CD4-positive, alpha-beta memory T cell (primary cell): ENCODE results near the gene NDUFA8. TPM values are rescaled to one million over a fixed set of nuclear protein-coding genes. Genes with fewer than 3 reads are reported as not detected.

Source experiments
- CTCF ChIA-PET: fragments of 350-600 bp; sonication (Branson Sonifier 250); formaldehyde crosslinking; loops from one replicate; lab custom pipeline; 2021; ENCODE audit warnings: inconsistent platforms; ENCODE audit not compliant: partially characterized antibody; lab: Charles Lee
- POLR2A ChIA-PET: fragments of 350-600 bp; sonication (Branson Sonifier 250); formaldehyde crosslinking; loops from one replicate; lab custom pipeline; 2021; ENCODE audit not compliant: partially characterized antibody; lab: Charles Lee
- DNase-seq, 5 donors: peaks; one replicate each; pipeline versions ENCODE4 v3.0.0 to v3.0.0-alpha.2; 2020 to 2022; ENCODE audit warnings: mixed read lengths in 1 of 5
- H3K27ac ChIP-seq: one replicate; pipeline ENCODE4 v1.7.0; 2013; ENCODE audit warnings: low read depth, low read length
- H3K27me3 ChIP-seq: 2 replicates; pipeline ENCODE4 v1.7.0; 2013; ENCODE audit warnings: mild to moderate bottlenecking, low read length, moderate library complexity; ENCODE audit not compliant: insufficient read depth
- H3K36me3 ChIP-seq: 2 replicates; pipeline ENCODE4 v1.7.0; 2013; ENCODE audit warnings: mild to moderate bottlenecking, low read length, moderate library complexity; ENCODE audit not compliant: insufficient read depth
- H3K4me1 ChIP-seq: 2 replicates; pipeline ENCODE4 v1.7.0; 2013; ENCODE audit warnings: mild to moderate bottlenecking, low read length, moderate library complexity; ENCODE audit not compliant: insufficient read depth
- H3K4me3 ChIP-seq, 2 donors: one replicate each; pipeline ENCODE4 v1.7.0; 2013; ENCODE audit warnings: low read length in 2 of 2, mild to moderate bottlenecking in 1 of 2
- H3K9me3 ChIP-seq, 2 donors: one replicate each; pipeline ENCODE4 v1.7.0; 2013; ENCODE audit warnings: low read length in 2 of 2, control low read depth in 1 of 2; ENCODE audit not compliant: control insufficient read depth in 1 of 2
- H3K27ac Mint-ChIP-seq, 7 donors: one replicate each; pipeline ENCODE4 v1.8.0; 2020 to 2021; ENCODE audit warnings: mixed read lengths in 7 of 7, mild to moderate bottlenecking in 6 of 7, inconsistent platforms in 3 of 7, moderate library complexity in 3 of 7
- H3K27me3 Mint-ChIP-seq, 2 donors: one replicate each; pipeline ENCODE4 v1.8.0; 2020 to 2021; ENCODE audit warnings: mixed read lengths in 2 of 2
- H3K36me3 Mint-ChIP-seq, 2 donors: one replicate each; pipeline ENCODE4 v1.8.0; 2020 to 2021; ENCODE audit warnings: mixed read lengths in 2 of 2, inconsistent platforms in 1 of 2, mild to moderate bottlenecking in 1 of 2
- H3K4me1 Mint-ChIP-seq, 4 donors: one replicate each; pipeline ENCODE4 v1.8.0; 2020 to 2021; ENCODE audit warnings: mixed read lengths in 4 of 4, mild to moderate bottlenecking in 1 of 4
- H3K4me3 Mint-ChIP-seq, 8 donors: one replicate each; pipeline ENCODE4 v1.8.0; 2020 to 2021; ENCODE audit warnings: mixed read lengths in 8 of 8, mild to moderate bottlenecking in 7 of 8, moderate library complexity in 6 of 8, inconsistent platforms in 3 of 8
- H3K9me3 Mint-ChIP-seq, 8 donors: one replicate each; pipeline ENCODE4 v1.8.0; 2020 to 2021; ENCODE audit warnings: mixed read lengths in 8 of 8, mild to moderate bottlenecking in 5 of 8, inconsistent platforms in 3 of 8, moderate library complexity in 1 of 8
- intact Hi-C: fragments of 100-400 bp; cut with micrococcal nuclease; formaldehyde crosslinking; loops from one replicate; pipeline ENCODE4 v1.15.1; 2023
- polyA plus RNA-seq, 2 donors: library from polyadenylated mRNA; unstranded; fragments of 300-500 nt; fragmentation: Illumina TruSeq; gene quantifications; one replicate each; pipeline ENCODE4 v1.2.3, GENCODE V29; 2021
- total RNA-seq, 2 experiments: library from RNA; stranded (reverse); gene quantifications; one replicate each; pipeline ENCODE4 v1.2.3, GENCODE V29; 2021

Gene NDUFA8
- total and polyA plus RNA-seq, 4 experiments from 2014 or later: 17.6 to 74.3 (median 45.0) TPM

DNA sequence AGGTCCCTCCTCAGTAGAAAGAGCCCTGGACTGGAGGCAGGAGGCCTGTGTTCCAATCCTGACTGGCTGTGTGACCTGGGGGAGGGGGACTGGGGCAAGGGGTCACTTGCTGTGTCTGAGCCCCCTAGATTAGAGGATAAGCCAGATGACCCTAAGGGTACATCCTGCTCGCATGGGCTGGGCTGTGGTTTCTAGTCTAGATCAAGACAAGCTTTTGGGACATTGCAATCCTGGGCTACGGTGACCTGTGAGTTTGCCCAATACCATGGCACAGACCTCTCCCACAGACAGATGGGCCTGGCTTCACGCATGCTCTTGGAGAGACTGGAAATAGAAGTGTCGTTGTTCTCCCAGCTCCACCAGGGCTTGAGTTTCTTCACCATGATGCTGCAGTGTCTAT is 27.0 kb downstream of the NDUFA8 start:
- Histone ChIP-seq H3K27me3 (no peaks in the 10 kb centered on the region), H3K36me3 (no peaks in the 10 kb centered on the region), H3K4me1 (no peaks in the 10 kb centered on the region), H3K4me3 (no peak overlapping the region), H3K27ac (no peak overlapping the region), H3K9me3 (no peaks in the 10 kb centered on the region)
- Mint-ChIP-seq H3K4me1 (peaks cover 0 to 5% (median under 1%) of the 10 kb centered on the region in 4 donors), H3K27ac (no peak overlapping the region), H3K4me3 (no peak overlapping the region), H3K36me3 (no peaks in the 10 kb centered on the region), H3K9me3 (no peaks in the 10 kb centered on the region), H3K27me3 (peaks cover 4% of the 10 kb centered on the region in 2 donors)
- intact Hi-C loops: no loop called here
- ChIA-PET POLR2A (no interaction called here), CTCF (interaction anchor here (0.8 to 9.1 kb wide), 4 partner anchors 9 to 218 kb away, joined by 3 to 47 read pairs (median 3); no protein-coding TSS in a partner anchor)
- no peak for DNase-seq

DNA sequence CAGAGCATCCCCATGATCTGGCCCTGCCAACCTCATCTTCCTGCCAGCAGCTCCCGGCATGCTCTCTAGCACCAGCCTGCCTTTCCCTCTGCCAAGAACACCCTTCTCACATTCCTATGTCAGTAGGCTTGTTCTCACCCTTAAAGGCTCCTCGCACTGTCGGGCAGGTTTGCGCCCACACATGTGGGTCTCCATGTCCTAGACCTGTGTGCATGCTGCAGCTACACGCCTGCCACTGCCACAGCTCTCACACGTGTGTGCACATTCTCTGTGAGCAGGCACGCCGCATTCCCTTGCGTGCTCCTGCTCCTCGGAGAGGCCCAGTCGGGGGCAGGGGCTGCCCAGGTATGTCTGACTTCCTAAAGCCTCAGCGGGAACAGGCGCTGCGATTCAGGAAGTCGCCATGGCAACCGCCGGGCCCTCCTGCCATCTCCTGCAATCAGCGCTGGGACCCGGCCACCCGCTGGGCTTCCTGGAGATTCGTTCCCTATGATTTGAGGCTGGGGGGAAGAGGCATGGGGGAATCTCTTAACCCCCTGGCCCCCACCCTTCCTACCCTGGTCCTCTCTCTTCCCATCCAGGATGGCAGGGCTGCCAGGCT is 28.1 kb downstream of the NDUFA8 start:
- Mint-ChIP-seq H3K36me3 (no peaks in the 10 kb centered on the region), H3K27ac (no peak overlapping the region), H3K4me3 (no peak overlapping the region), H3K27me3 (peaks cover 9 to 10% of the 10 kb centered on the region in 2 donors), H3K9me3 (no peaks in the 10 kb centered on the region), H3K4me1 (peaks cover under 1 to 8% (median 4%) of the 10 kb centered on the region in 4 donors)
- ChIA-PET POLR2A (no interaction called here), CTCF (interaction anchor here (9.1 kb wide), 1 partner anchor 8 kb away, joined by 47 read pairs; no protein-coding TSS in a partner anchor)
- intact Hi-C loops: no loop called here
- H3K27ac ChIP-seq: no peak overlapping the region
- H3K36me3 ChIP-seq: no peaks in the 10 kb centered on the region
- DNase-seq: no peak
- no peaks in the 10 kb centered on the region for H3K27me3 ChIP-seq
- H3K4me1 ChIP-seq: peaks cover 2% of the 10 kb centered on the region
- H3K9me3 ChIP-seq: no peaks in the 10 kb centered on the region
- H3K4me3 ChIP-seq: no peak overlapping the region

DNA sequence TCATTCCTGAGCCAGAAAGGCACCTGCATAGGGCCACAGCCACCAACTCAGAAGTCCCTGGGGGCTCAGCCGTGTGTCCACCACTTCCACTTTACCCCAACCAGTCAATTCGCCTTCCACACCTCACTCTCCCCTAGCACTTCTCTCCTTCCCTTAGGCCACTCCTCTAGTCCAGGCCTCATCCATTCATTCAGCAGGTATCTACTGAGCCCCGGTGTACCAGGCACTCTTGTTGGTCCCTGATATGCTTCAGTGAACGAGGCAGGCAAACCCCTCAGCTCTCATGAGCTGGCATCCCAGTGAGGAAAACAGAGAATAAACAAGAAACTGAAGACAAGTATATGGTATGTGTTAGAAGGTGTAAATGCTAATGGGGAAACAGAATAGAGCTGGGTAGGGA is 28.7 kb downstream of the NDUFA8 start:
- no peak for DNase-seq
- Histone ChIP-seq H3K27me3 (peaks cover 5% of the 10 kb centered on the region), H3K27ac (no peak overlapping the region), H3K36me3 (no peaks in the 10 kb centered on the region), H3K9me3 (no peaks in the 10 kb centered on the region), H3K4me3 (no peak overlapping the region), H3K4me1 (peaks cover 7% of the 10 kb centered on the region)
- Mint-ChIP-seq H3K27me3 (peaks cover 14 to 16% of the 10 kb centered on the region in 2 donors), H3K4me1 (peaks cover 4 to 15% (median 10%) of the 10 kb centered on the region in 4 donors), H3K4me3 (no peak overlapping the region), H3K9me3 (no peaks in the 10 kb centered on the region), H3K36me3 (no peaks in the 10 kb centered on the region), H3K27ac (no peak overlapping the region)
- intact Hi-C loops: no loop called here
- CTCF ChIA-PET: no interaction called here
- POLR2A ChIA-PET: no interaction called here

DNA sequence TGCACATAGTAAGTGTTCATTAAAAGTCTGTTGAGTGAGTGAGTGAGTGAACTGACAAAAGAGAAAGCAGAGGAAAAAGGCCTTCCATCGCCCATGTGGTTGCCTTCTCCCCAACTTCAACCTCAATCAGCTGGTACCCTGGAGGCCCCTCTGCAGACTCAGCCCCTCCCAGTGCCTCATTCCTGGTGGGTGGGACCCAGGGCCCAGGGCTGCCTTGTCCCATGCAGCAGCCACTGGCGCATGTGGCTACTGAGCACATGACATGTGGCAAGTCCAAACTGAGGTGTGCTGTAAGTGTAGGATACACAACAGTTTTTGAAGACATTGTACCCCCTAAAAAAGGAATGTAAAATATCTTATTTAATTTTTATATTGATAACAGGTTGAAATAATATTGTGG is 29.6 kb downstream of the NDUFA8 start:
- Histone ChIP-seq H3K36me3 (no peaks in the 10 kb centered on the region), H3K4me1 (peaks cover 7% of the 10 kb centered on the region), H3K27ac (no peak overlapping the region), H3K27me3 (peaks cover 11% of the 10 kb centered on the region), H3K4me3 (no peak overlapping the region), H3K9me3 (no peaks in the 10 kb centered on the region)
- no peaks in the 10 kb centered on the region for H3K9me3 Mint-ChIP-seq
- H3K4me1 Mint-ChIP-seq: peaks cover 8 to 23% (median 15%) of the 10 kb centered on the region in 4 donors
- intact Hi-C loops: no loop called here
- no peak for DNase-seq
- no peaks in the 10 kb centered on the region for H3K36me3 Mint-ChIP-seq
- CTCF ChIA-PET: interaction anchor here (1.1 to 1.8 kb wide), 4 partner anchors 17 to 706 kb away, joined by 3 to 6 read pairs (median 4); no protein-coding TSS in a partner anchor
- H3K4me3 Mint-ChIP-seq: no peak overlapping the region
- POLR2A ChIA-PET: no interaction called here
- peaks cover 20 to 21% of the 10 kb centered on the region in 2 donors for H3K27me3 Mint-ChIP-seq
- no peak overlapping the region for H3K27ac Mint-ChIP-seq

DNA sequence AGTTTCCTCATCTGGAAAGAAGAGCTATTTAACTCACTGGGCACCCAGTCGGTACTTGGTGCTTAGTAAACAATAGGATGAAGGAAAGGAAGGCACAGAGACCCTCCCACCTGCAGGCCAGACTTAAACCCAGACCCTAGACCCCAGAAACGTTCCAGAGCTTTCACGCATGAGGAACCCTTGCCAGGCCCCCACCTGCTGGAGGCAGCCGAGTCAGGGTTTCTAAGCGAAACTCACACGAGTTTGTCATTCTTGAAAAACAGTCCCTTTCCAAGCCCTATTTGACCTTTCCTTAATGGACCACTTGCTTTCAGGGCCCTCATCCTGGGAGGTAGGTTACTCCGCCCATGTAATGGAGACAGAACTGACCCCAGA is 30.6 kb downstream of the NDUFA8 start:
- Mint-ChIP-seq H3K9me3 (no peaks in the 10 kb centered on the region), H3K27me3 (peaks cover 25% of the 10 kb centered on the region in 2 donors), H3K4me1 (peaks cover 9 to 25% (median 17%) of the 10 kb centered on the region in 4 donors), H3K27ac (no peak overlapping the region), H3K36me3 (no peaks in the 10 kb centered on the region), H3K4me3 (no peak overlapping the region)
- no peak for DNase-seq
- peaks cover 11% of the 10 kb centered on the region for H3K27me3 ChIP-seq
- POLR2A ChIA-PET: no interaction called here
- H3K4me3 ChIP-seq: no peak overlapping the region
- CTCF ChIA-PET: interaction anchor here (1.1 to 1.8 kb wide), 6 partner anchors 18 to 707 kb away, joined by 3 to 6 read pairs (median 4); no protein-coding TSS in a partner anchor
- intact Hi-C loops: no loop called here
- peaks cover 7% of the 10 kb centered on the region for H3K4me1 ChIP-seq
- H3K27ac ChIP-seq: no peak overlapping the region
- no peaks in the 10 kb centered on the region for H3K36me3 ChIP-seq
- H3K9me3 ChIP-seq: no peaks in the 10 kb centered on the region

DNA sequence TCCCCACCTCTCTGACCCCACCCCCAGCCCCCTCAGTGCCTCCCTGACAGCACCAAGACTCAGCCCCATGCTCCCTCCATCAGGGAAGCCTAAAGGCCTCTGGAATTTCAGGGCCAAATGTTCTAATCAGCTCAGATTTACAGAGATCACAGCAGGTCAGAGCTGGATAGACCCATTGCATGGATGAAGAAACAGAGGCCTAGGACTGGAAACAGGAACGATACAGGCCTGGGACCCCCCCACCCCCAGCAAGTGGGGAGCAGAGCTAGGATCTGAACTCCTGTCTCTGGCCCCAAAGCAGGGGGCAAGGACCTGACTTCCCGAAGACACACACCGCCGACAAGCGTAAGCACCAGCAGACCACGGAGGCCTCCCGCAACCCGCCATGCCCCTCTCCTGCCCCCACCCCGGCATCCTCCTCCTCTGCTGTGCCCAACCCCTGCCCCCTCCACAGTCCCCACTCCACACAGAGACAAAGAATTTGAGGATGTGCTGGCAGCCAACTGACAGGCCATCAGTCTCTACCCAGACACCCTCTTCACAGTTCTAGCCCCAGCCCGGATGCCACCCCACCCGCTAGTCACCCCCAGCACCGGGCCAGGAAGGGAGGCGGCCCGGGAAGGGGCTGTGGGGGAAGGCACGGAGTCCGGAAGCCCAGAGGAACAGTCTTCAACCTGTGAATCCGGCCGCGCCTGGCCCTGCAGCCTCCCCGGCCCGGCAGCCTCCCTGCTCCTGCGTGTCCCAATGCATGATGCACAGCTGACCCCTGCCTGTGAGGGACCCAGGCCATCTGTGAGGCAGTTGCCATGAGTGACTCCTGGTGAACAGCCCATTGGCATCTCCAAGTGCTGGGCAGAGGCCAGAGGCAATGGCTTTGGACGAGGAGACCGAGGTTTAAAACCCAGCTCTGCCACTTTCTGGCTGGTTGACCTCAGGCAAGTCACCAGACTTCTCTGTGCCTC is 31.3 kb downstream of the NDUFA8 start:
- H3K4me1 ChIP-seq: peaks cover 7% of the 10 kb centered on the region
- H3K9me3 Mint-ChIP-seq: no peaks in the 10 kb centered on the region
- H3K9me3 ChIP-seq: no peaks in the 10 kb centered on the region
- peaks cover 9 to 25% (median 17%) of the 10 kb centered on the region in 4 donors for H3K4me1 Mint-ChIP-seq
- no peaks in the 10 kb centered on the region for H3K36me3 Mint-ChIP-seq
- H3K4me3 ChIP-seq: no peak overlapping the region
- ChIA-PET CTCF (interaction anchor here (1.1 to 9.2 kb wide), 8 partner anchors 19 to 708 kb away, joined by 3 to 165 read pairs (median 4); no protein-coding TSS in a partner anchor), POLR2A (interaction anchor here (0.6 kb wide), 1 partner anchor 34 kb away, joined by 3 read pairs; no protein-coding TSS in a partner anchor)
- DNase-seq: no peak
- no peak overlapping the region for H3K27ac Mint-ChIP-seq
- H3K27ac ChIP-seq: no peak overlapping the region
- peak overlapping the region in 1 of 8 donors; percentile 24 for H3K4me3 Mint-ChIP-seq
- peaks cover 11% of the 10 kb centered on the region for H3K27me3 ChIP-seq
- no peaks in the 10 kb centered on the region for H3K36me3 ChIP-seq
- peaks cover 25% of the 10 kb centered on the region in 2 donors for H3K27me3 Mint-ChIP-seq
- intact Hi-C loops: no loop called here

DNA sequence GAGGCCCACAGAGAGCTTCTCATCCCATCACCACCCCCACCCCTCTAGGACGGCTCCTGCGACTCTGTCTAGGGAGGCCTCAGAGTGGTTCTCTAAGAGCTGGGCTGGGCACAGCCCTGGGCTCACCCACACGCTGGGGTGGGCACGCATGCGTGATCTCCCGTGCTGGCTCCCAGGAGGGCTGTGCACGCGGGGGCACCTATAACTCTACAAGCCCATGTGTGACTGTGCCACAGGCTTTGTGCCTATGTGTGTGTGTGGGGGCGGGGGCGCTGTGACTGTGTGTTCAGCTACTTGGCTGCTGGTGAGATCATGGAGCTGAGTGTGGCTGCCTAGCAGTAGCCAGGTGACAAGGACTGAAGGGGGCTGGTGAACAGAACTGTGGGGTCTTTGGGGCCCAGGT is 32.2 kb downstream of the NDUFA8 start:
- Mint-ChIP-seq H3K4me3 (peak overlapping the region in 2 of 8 donors; percentile 15 to 22), H3K27me3 (peaks cover 25 to 28% of the 10 kb centered on the region in 2 donors), H3K9me3 (no peaks in the 10 kb centered on the region), H3K4me1 (peaks cover 11 to 25% (median 18%) of the 10 kb centered on the region in 4 donors), H3K36me3 (no peaks in the 10 kb centered on the region), H3K27ac (peak overlapping the region in 2 of 7 donors; percentile 36 to 48)
- H3K36me3 ChIP-seq: no peaks in the 10 kb centered on the region
- peaks cover 7% of the 10 kb centered on the region for H3K4me1 ChIP-seq
- no peak overlapping the region for H3K27ac ChIP-seq
- H3K27me3 ChIP-seq: peaks cover 11% of the 10 kb centered on the region
- ChIA-PET POLR2A (no interaction called here), CTCF (interaction anchor here (0.7 to 9.2 kb wide), 3 partner anchors 24 to 225 kb away, joined by 6 to 165 read pairs (median 34); no protein-coding TSS in a partner anchor)
- no peak for DNase-seq
- intact Hi-C loops: no loop called here
- H3K9me3 ChIP-seq: no peaks in the 10 kb centered on the region
- H3K4me3 ChIP-seq: no peak overlapping the region
